Measurements from ENCODE around the gene MAP2K3. TPM values are rescaled to one million over a fixed set of nuclear protein-coding genes. Genes with fewer than 3 reads are reported as not detected.

The MAP2K3 gene
- total and polyA plus RNA-seq, 2 of the 8 experiments (the other 6 are each of a cell fraction or from before 2014, with no cell fraction given) = 16.9 to 33.5 TPM

- no peak overlapping the region for H2AK5ac ChIP-seq (ENCODE audit: low read depth, low read length)
- no peaks in the 10 kb centered on the region for H3K36me3 ChIP-seq (ENCODE audit: control insufficient read depth in 2 of 4, insufficient read depth in 4 of 4, low read length in 3 of 4)
- WGBS, 2 experiments (ENCODE audit: extremely low coverage in 1 of 2, insufficient coverage in 1 of 2, insufficient read length in 1 of 2, insufficient replicate concordance in 2 of 2, low coverage in 1 of 2, low lambda C conversion rate in 2 of 2, missing lambda C conversion rate in 1 of 2) = 85% methylated on average over 13 of the region's 13 CpGs; no CpG with 5 or more reads in 1 of the 2 experiments
- no peaks in the 10 kb centered on the region for H4K20me1 ChIP-seq (replicated peaks in 1 of 2; ENCODE audit: control insufficient read depth in 1 of 2, insufficient read depth in 2 of 2, low read length in 2 of 2)
- no peak overlapping the region for H4K91ac ChIP-seq (replicated peaks; ENCODE audit: insufficient read length, low read length)
- peak overlapping the region; percentile 48; the same call in 1 of the 2 replicates for H4K8ac ChIP-seq (ENCODE audit: extremely low read depth, insufficient read depth, low read length)
- no peak overlapping the region for H3K4me2 ChIP-seq (ENCODE audit: insufficient read depth in 1 of 2, low read depth in 2 of 2, low read length in 2 of 2)
- no peak overlapping the region for H3K56ac ChIP-seq (replicated peaks; ENCODE audit: insufficient read length, low read depth, low read length)
- no peaks in the 10 kb centered on the region; the same call in 1 of the 2 replicates for H3K79me1 ChIP-seq (ENCODE audit: low read depth, low read length)
- no peak overlapping the region; the same call in 1 of the 2 replicates for H3K27ac ChIP-seq (ENCODE audit: low read depth, low read length)
- H3K4ac ChIP-seq (replicated peaks; ENCODE audit: insufficient read length, low read depth, low read length) = peak overlapping the region; percentile 14
- peaks cover 8% of the 10 kb centered on the region; the same call in 1 of the 2 replicates for H3K23me2 ChIP-seq (ENCODE audit: low read depth, low read length)
- no peak overlapping the region for H2BK15ac ChIP-seq (ENCODE audit: low read length)
- H3K23ac ChIP-seq (ENCODE audit: insufficient read length) = no peak overlapping the region
- H3K9ac ChIP-seq (replicated peaks in 1 of 4; ENCODE audit: extremely low read depth in 1 of 4, low read depth in 3 of 4, low read length in 3 of 4) = no peak overlapping the region; a peak in 1 of 7 replicates
- H3K9me3 ChIP-seq (ENCODE audit: insufficient read depth in 2 of 2, low read depth in 1 of 2, low read length in 1 of 2) = no peaks in the 10 kb centered on the region
- FAIRE-seq (no peak), DNase-seq (ENCODE audit: low read depth in 1 of 2, low spot score in 2 of 2) (no peak)
- no peak overlapping the region for H2BK20ac ChIP-seq (ENCODE audit: low read length)
- H3K79me2 ChIP-seq (ENCODE audit: control insufficient read depth in 1 of 2, insufficient read depth in 2 of 2, low read length in 2 of 2) = no peaks in the 10 kb centered on the region
- no peaks in the 10 kb centered on the region; a peak in 1 of 7 replicates for H3K27me3 ChIP-seq (replicated peaks in 1 of 4; ENCODE audit: control insufficient read depth in 3 of 4, extremely low read depth in 1 of 4, insufficient read depth in 3 of 4, low read length in 3 of 4)
- H3K18ac ChIP-seq (ENCODE audit: extremely low read depth, low read length) = no peak overlapping the region
- no peak overlapping the region for H2AFZ ChIP-seq (ENCODE audit: low read length)
- peak overlapping the region; percentile 75; the same call in 1 of the 2 replicates for H2BK12ac ChIP-seq (ENCODE audit: low read depth, low read length)
- H3K14ac ChIP-seq (ENCODE audit: insufficient read length) = no peak overlapping the region
- no peak overlapping the region for H2BK120ac ChIP-seq (replicated peaks; ENCODE audit: low read depth, low read length)
- no peak overlapping the region for H4K5ac ChIP-seq (ENCODE audit: insufficient read length, low read depth, low read length)
- POLR2A ChIA-PET (ENCODE audit: partially characterized antibody) = no interaction called here
- no peak overlapping the region for H3K4me3 ChIP-seq (ENCODE audit: extremely low read depth in 1 of 4, insufficient read depth in 2 of 4, low read depth in 3 of 4, low read length in 4 of 4)
- CTCF ChIA-PET (ENCODE audit: partially characterized antibody) = interaction anchor here (1.4 kb wide), 1 partner anchor 73 kb away, joined by 5 read pairs; no protein-coding TSS in a partner anchor
- H3K4me1 ChIP-seq (replicated peaks in 1 of 4; ENCODE audit: control insufficient read depth in 3 of 4, insufficient read depth in 4 of 4, low read length in 3 of 4) = peaks cover 0 to 1% (median 0%) of the 10 kb centered on the region in 4 experiments; a peak in 2 of 7 replicates
- H2BK5ac ChIP-seq (ENCODE audit: low read depth, low read length) = no peak overlapping the region
- TF ChIP-seq EGR1 (IDR thresholded peaks at IDR 0.05; ENCODE audit: borderline replicate concordance, low read depth, low read length) (no peak), TEAD4 (IDR thresholded peaks at IDR 0.05; ENCODE audit: low read depth, low read length) (no peak), KDM1A (IDR thresholded peaks at IDR 0.05; ENCODE audit: borderline replicate concordance, low read length) (no peak), E2F6 (IDR thresholded peaks at IDR 0.05) (no peak), POLR2A (IDR thresholded peaks at IDR 0.05; ENCODE audit: control extremely low read depth in 1 of 2, low read depth in 2 of 2, low read length in 2 of 2) (no peak), SRF (IDR thresholded peaks at IDR 0.05; ENCODE audit: low read depth, low read length) (no peak), GTF2F1 (IDR thresholded peaks at IDR 0.05; ENCODE audit: borderline replicate concordance, low read depth, low read length) (no peak), POU5F1 (IDR thresholded peaks at IDR 0.05; ENCODE audit: low read depth, low read length) (no peak), KDM5A (IDR thresholded peaks at IDR 0.05; ENCODE audit: low read length) (no peak), BCL11A (IDR thresholded peaks at IDR 0.05; ENCODE audit: low read depth in 2 of 2, low read length in 2 of 2) (no peak)
Observed at GRCh38 chr17:21353326-21354010, 69.0 kb downstream of the MAP2K3 start.
